Measurements from ENCODE around the gene CLDN9. TPM values are rescaled to one million over a fixed set of nuclear protein-coding genes. Genes with fewer than 3 reads are reported as not detected.
"Not testable (repeated sequence)": the region's sequence is repeated elsewhere in the genome, so short reads cannot be mapped to it uniquely, and the experiment has no call there.

CLDN9 gene
- total and polyA plus RNA-seq, 10 donors, result 0.06 to 1.7 (median 0.44) TPM

DNA sequence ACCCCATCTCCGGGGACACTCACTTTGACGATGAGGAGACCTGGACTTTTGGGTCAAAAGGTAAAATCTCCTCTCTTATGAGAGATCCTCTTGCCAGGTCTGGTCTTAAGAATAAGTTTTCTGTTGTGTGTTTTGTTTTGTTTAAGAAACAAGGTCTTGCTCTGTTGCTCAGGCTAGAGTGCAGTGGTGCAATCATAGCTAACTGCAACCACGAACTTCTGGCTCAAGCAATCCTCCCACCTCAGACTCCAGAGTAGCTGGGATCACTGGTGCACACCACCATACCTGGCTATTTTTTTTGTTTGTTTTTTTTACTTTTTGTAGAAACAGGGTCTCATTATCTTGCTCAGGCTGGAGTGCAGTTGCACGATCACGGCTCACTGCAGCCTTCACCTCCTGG, 37.8 kb downstream of the CLDN9 start:
- Histone ChIP-seq H3K27me3 (replicated peaks in 1 of 7) (peaks cover 0 to 50% (median 26%) of the 10 kb centered on the region in 7 donors), H3K36me3 (peaks cover 0 to 24% (median 0%) of the 10 kb centered on the region in 6 donors), H3K9me3 (no peaks in the 10 kb centered on the region), H3K4me3 (peak overlapping the region in 3 of 8 donors; percentile 26 to 84 (median 63)), H3K4me1 (peaks cover 20 to 83% (median 31%) of the 10 kb centered on the region in 6 donors), H3K27ac (peak overlapping the region in 7 of 8 donors; percentile 51 to 95 (median 81))
- intact Hi-C loops (cut with DNase I; ENCODE audit: low total_unique reads), result loop anchor here (10.0 kb wide), 1 partner anchor 114 kb away; no protein-coding TSS in a partner anchor
- DNase-seq, result no peak
- no peak for TF ChIP-seq POLR2AphosphoS5 (IDR thresholded peaks at IDR 0.05)
- TF ChIP-seq, protein P1, sequence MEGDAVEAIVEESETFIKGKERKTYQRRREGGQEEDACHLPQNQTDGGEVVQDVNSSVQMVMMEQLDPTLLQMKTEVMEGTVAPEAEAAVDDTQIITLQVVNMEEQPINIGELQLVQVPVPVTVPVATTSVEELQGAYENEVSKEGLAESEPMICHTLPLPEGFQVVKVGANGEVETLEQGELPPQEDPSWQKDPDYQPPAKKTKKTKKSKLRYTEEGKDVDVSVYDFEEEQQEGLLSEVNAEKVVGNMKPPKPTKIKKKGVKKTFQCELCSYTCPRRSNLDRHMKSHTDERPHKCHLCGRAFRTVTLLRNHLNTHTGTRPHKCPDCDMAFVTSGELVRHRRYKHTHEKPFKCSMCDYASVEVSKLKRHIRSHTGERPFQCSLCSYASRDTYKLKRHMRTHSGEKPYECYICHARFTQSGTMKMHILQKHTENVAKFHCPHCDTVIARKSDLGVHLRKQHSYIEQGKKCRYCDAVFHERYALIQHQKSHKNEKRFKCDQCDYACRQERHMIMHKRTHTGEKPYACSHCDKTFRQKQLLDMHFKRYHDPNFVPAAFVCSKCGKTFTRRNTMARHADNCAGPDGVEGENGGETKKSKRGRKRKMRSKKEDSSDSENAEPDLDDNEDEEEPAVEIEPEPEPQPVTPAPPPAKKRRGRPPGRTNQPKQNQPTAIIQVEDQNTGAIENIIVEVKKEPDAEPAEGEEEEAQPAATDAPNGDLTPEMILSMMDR (IDR thresholded peaks at IDR 0.05 in 8 of 11, conservative IDR thresholded peaks at IDR 0.05 in 3 of 11), result no peak
- no peak for TF ChIP-seq POLR2A (IDR thresholded peaks at IDR 0.05)
- WGBS, 5 donors, result 67 to 73% (median 71%) methylated on average over 5 of the region's 5 CpGs

DNA sequence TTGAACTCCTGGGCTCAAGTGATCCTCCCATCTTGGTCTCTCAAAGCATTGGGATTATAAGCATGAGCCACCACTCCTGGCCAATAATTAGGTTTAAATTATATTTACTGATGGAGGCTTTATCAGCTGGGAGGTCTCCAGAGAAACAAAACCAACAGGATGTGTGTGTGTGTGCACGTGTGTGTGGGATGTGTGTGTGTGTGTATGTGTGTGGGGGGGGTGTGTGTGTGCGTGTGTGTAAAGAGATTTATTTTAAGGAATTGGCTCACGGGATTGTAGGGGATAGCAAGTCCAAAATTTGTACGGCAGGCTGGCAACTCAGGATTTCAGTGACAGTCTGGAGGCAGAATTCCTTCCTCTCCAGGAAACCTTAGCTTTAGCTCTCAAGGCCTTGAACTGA, 38.3 kb downstream of the CLDN9 start:
- no peak for DNase-seq
- Histone ChIP-seq H3K9me3 (no peaks in the 10 kb centered on the region), H3K4me1 (peaks cover 15 to 83% (median 29%) of the 10 kb centered on the region in 6 donors), H3K36me3 (peaks cover 0 to 24% (median 0%) of the 10 kb centered on the region in 6 donors), H3K27ac (peak overlapping the region in 7 of 8 donors; percentile 53 to 95 (median 81)), H3K4me3 (peak overlapping the region in 3 of 8 donors; percentile 26 to 84 (median 63)), H3K27me3 (replicated peaks in 1 of 7) (peaks cover 0 to 45% (median 21%) of the 10 kb centered on the region in 7 donors)
- no peak for TF ChIP-seq POLR2AphosphoS5 (IDR thresholded peaks at IDR 0.05)
- TF ChIP-seq POLR2A (IDR thresholded peaks at IDR 0.05), result no peak
- TF ChIP-seq, protein P1 (IDR thresholded peaks at IDR 0.05 in 8 of 11, conservative IDR thresholded peaks at IDR 0.05 in 3 of 11), result no peak
- WGBS, 5 donors, result 20 to 39% (median 23%) methylated on average over 4 of the region's 4 CpGs
- intact Hi-C loops (cut with DNase I; ENCODE audit: low total_unique reads), result loop anchor here (10.0 kb wide), 1 partner anchor 114 kb away; no protein-coding TSS in a partner anchor

GRCh38 chr16:3051494-3051893, 38.8 kb downstream of the CLDN9 start:
- Histone ChIP-seq H3K4me3 (peak overlapping the region in 1 of 8 donors; percentile 84), H3K4me1 (peaks cover 10 to 83% (median 28%) of the 10 kb centered on the region in 6 donors), H3K27me3 (replicated peaks in 1 of 7) (peaks cover 0 to 40% (median 16%) of the 10 kb centered on the region in 7 donors), H3K9me3 (no peaks in the 10 kb centered on the region), H3K36me3 (peaks cover 0 to 28% (median 0%) of the 10 kb centered on the region in 6 donors), H3K27ac (peak overlapping the region in 7 of 8 donors; percentile 51 to 95 (median 81))
- intact Hi-C loops (cut with DNase I; ENCODE audit: low total_unique reads), result loop anchor here (10.0 kb wide), 1 partner anchor 113 kb away; no protein-coding TSS in a partner anchor
- WGBS, 5 donors, result 50 to 80% (median 57%) methylated on average over 9 of the region's 9 CpGs
- DNase-seq, result no peak
- no peak for TF ChIP-seq POLR2A (IDR thresholded peaks at IDR 0.05)
- peak; percentile 50 to 77 (median 57) for TF ChIP-seq POLR2AphosphoS5 (IDR thresholded peaks at IDR 0.05)

DNA sequence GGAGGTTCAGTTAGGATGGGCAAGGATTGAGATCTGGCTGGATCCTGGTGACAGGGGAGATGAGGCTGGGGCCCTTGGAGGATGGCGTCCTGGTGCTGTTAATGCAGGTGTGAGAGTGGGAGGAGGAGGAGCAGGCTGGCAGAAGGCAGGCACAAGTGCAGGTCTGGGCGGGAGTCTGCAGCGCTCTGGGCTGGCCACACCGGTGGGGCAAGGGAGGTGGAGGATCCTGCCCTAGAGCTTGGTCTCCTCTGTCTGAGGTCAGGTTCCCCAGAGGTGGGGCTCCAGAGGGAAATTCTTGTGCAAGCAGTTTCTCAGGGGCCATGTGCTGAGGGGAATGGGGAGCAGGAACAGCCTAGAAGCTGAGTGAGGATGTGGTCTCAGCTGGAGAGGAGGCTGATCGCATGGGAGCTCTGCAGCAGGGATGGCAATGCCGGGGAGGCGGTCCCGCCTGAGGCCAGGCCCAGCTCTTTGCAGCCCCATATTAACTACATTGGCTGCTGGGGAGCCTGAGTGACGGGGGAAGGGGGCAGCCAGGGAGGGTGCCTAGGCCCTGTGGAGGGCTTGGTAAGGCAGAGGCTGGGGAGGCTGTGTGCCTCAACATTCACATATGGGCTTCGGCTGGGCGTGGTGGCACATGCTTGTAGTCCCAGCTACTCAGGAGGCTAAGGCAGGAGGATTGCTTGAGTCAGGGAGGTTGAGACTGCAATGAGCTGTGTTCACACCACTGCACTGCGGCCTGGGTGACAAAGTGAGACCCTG, 40.0 kb downstream of the CLDN9 start:
- H3K4me1 ChIP-seq, result peaks cover 9 to 85% (median 31%) of the 10 kb centered on the region in 6 donors
- TF ChIP-seq POLR2AphosphoS5 (IDR thresholded peaks at IDR 0.05), result peak in 2 of 3 donors; percentile 9 to 64
- intact Hi-C loops (cut with DNase I; ENCODE audit: low total_unique reads), result loop anchor here (10.0 kb wide), 1 partner anchor 112 kb away; no protein-coding TSS in a partner anchor
- H3K27me3 ChIP-seq (replicated peaks in 1 of 7), result peaks cover 0 to 28% (median 4%) of the 10 kb centered on the region in 7 donors
- H3K4me3 ChIP-seq, result peak overlapping the region in 1 of 8 donors; percentile 84
- DNase-seq, H3K9me3 ChIP-seq: not testable (repeated sequence)
- peaks cover 0 to 41% (median 0%) of the 10 kb centered on the region in 6 donors for H3K36me3 ChIP-seq
- H3K27ac ChIP-seq, result peak overlapping the region in 7 of 8 donors; percentile 46 to 95 (median 73)
- 65 to 80% (median 74%) methylated on average over 7 to 11 of the region's 12 CpGs for WGBS, 5 donors

Data from spleen (tissue), 11 donors.